Measurements from ENCODE around the gene ZNF407.

Gene ZNF407

DNA sequence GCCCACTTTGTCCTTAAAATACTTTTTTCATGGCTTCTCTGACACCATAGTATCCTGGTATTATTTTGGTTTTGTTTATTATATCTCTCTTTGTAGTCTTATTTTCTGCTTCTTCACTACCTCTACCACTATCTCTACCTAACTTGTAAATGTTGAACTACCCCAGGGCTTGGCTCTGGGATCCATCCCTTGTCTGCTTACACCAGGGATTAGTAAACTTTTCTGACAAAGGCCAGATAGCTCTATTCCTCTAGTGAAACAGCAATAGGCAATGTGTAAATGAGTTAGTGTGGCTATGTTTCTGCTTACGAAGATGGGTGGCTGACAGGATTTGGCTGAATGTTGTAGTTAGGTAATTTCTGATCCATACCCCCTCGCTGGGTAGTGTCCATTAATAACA, 76.8 kb downstream of the ZNF407 start:
- Histone ChIP-seq H3K27ac (ENCODE audit: poor library complexity, severe bottlenecking) (no peak overlapping the region), H3K9me3 (ENCODE audit: severe bottlenecking) (peaks cover 5% of the 10 kb centered on the region), H3K4me3 (ENCODE audit: severe bottlenecking) (no peak overlapping the region), H3K4me1 (ENCODE audit: insufficient read depth, poor library complexity, severe bottlenecking) (no peaks in the 10 kb centered on the region), H3K36me3 (ENCODE audit: low read depth) (no peaks in the 10 kb centered on the region), H3K27me3 (ENCODE audit: insufficient read depth, poor library complexity, severe bottlenecking) (no peaks in the 10 kb centered on the region)
- DNase-seq (ENCODE audit: low spot score) (no peak), ATAC-seq (ENCODE audit: low read depth) (no peak)
- TF ChIP-seq, protein P1, sequence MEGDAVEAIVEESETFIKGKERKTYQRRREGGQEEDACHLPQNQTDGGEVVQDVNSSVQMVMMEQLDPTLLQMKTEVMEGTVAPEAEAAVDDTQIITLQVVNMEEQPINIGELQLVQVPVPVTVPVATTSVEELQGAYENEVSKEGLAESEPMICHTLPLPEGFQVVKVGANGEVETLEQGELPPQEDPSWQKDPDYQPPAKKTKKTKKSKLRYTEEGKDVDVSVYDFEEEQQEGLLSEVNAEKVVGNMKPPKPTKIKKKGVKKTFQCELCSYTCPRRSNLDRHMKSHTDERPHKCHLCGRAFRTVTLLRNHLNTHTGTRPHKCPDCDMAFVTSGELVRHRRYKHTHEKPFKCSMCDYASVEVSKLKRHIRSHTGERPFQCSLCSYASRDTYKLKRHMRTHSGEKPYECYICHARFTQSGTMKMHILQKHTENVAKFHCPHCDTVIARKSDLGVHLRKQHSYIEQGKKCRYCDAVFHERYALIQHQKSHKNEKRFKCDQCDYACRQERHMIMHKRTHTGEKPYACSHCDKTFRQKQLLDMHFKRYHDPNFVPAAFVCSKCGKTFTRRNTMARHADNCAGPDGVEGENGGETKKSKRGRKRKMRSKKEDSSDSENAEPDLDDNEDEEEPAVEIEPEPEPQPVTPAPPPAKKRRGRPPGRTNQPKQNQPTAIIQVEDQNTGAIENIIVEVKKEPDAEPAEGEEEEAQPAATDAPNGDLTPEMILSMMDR (IDR thresholded peaks at IDR 0.05; ENCODE audit: poor library complexity, severe bottlenecking): no peak

DNA sequence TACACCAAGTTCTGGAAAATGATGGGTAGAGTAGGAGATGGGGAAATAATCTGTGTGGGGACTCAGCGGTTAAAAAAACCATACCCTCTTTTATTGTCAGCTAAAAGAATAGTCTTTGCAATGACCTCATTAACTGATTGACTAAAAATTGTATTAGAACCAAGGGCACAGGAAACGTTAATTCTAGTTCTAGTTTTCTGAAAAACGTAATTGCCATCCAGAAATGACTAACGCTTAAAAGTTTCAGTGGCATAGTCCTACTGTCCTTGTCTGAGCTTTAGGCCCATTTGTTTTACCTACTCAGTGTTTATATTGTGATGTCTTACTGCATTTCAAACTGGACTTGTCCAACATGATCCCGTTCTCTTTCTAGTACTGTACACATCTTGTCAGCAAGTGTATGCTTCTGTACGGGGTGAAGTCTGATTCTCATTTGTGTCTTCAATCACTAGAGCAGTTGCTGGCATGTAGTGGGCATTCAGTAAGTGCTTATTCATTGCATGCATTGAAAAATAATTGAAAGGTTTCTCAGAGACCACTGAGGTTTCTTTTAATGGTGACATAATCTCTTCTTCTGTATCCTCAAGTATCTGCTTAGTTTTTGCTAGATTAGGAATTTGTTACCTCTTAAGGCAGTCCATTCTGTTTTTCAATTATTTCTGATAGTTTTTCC, 81.5 kb downstream of the ZNF407 start:
- TF ChIP-seq, protein P1 (IDR thresholded peaks at IDR 0.05; ENCODE audit: poor library complexity, severe bottlenecking): no peak
- DNase-seq (ENCODE audit: low spot score): no peak
- no peaks in the 10 kb centered on the region for H3K27me3 ChIP-seq (ENCODE audit: insufficient read depth, poor library complexity, severe bottlenecking)

DNA sequence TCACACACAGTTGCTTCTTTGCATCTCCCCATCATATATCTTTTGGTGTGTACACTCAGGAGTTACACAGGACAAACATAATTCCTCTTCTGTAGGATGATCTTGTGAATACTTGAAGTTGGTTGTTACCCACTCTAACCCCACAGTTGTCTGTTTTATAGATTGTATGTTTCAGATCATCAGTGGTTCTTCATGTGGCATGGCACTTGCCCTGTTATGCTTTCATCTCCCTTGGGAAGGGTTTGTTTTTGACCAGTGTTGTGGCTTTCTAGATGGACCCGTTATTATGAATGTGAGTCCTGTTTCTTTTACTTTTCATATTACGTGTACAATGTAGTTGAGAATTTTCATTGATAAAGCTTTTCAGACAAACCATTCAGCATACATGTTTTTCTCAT, 82.0 kb downstream of the ZNF407 start:
- H3K27me3 ChIP-seq (ENCODE audit: insufficient read depth, poor library complexity, severe bottlenecking): no peaks in the 10 kb centered on the region
- no peak overlapping the region for H3K27ac ChIP-seq (ENCODE audit: poor library complexity, severe bottlenecking)

More for the DNA sequence above, 81.5 kb downstream of the ZNF407 start:
- Histone ChIP-seq H3K27ac (ENCODE audit: poor library complexity, severe bottlenecking) (no peak overlapping the region), H3K36me3 (ENCODE audit: low read depth) (no peaks in the 10 kb centered on the region), H3K9me3 (ENCODE audit: severe bottlenecking) (peaks cover 5% of the 10 kb centered on the region), H3K4me3 (ENCODE audit: severe bottlenecking) (no peak overlapping the region), H3K4me1 (ENCODE audit: insufficient read depth, poor library complexity, severe bottlenecking) (peaks cover 12% of the 10 kb centered on the region)
- ATAC-seq (ENCODE audit: low read depth): no peak

DNA sequence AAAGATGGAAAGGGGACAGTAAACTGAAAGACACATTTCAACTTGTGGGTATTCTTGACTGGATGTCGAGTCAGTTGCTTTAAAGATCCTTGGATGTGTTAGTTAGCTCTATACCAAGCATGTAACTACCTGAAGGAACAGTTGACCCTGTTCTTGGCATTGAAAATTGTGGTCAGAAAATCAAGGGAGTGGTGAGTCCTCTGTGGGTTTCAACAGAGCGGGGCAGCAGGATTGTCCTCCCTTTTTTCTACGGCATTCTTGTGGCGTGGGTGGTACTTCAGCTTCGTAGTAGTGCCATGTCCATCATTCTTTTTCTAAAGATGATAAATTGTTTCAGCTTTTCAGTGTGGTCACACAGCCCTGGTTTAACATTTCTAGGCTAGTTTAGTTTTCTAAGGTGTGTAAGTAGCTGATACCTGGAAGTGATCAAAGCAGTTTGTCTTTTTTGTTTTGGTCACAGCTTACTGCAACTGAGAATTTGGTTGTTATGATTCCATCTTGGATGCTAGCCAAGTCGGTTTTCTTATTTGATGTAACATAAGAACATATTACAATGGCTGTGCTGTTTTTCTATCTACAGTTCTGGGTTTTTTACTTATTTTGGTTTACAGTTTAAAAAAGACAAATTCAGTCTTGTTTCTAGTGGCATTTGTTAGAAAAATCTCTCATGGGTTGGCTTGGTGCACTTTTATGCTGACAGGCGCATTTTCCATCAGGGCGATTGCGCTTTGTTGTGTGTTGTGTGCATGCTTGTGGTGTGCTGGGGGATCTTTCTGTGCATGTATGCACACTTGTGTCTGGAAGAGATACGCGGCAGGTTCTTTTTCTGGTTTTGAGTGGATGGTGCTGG, 84.7 kb downstream of the ZNF407 start:
- Histone ChIP-seq H3K4me3 (ENCODE audit: severe bottlenecking) (no peak overlapping the region), H3K36me3 (ENCODE audit: low read depth) (no peaks in the 10 kb centered on the region), H3K27me3 (ENCODE audit: insufficient read depth, poor library complexity, severe bottlenecking) (no peaks in the 10 kb centered on the region), H3K27ac (ENCODE audit: poor library complexity, severe bottlenecking) (no peak overlapping the region), H3K4me1 (ENCODE audit: insufficient read depth, poor library complexity, severe bottlenecking) (peaks cover 12% of the 10 kb centered on the region), H3K9me3 (ENCODE audit: severe bottlenecking) (peaks cover under 1% of the 10 kb centered on the region)
- ATAC-seq (ENCODE audit: low read depth): peak; percentile 31; the same call in 2 of the 3 replicates
- TF ChIP-seq, protein P1 (IDR thresholded peaks at IDR 0.05; ENCODE audit: poor library complexity, severe bottlenecking): no peak
- no peak for DNase-seq (ENCODE audit: low spot score)

More for the DNA sequence above, 82.0 kb downstream of the ZNF407 start:
- TF ChIP-seq, protein P1 (IDR thresholded peaks at IDR 0.05; ENCODE audit: poor library complexity, severe bottlenecking): no peak
- no peak for DNase-seq (ENCODE audit: low spot score)
- no peak for ATAC-seq (ENCODE audit: low read depth)
- Histone ChIP-seq H3K4me3 (ENCODE audit: severe bottlenecking) (no peak overlapping the region), H3K4me1 (ENCODE audit: insufficient read depth, poor library complexity, severe bottlenecking) (peaks cover 12% of the 10 kb centered on the region), H3K36me3 (ENCODE audit: low read depth) (no peaks in the 10 kb centered on the region), H3K9me3 (ENCODE audit: severe bottlenecking) (peaks cover 5% of the 10 kb centered on the region)

DNA sequence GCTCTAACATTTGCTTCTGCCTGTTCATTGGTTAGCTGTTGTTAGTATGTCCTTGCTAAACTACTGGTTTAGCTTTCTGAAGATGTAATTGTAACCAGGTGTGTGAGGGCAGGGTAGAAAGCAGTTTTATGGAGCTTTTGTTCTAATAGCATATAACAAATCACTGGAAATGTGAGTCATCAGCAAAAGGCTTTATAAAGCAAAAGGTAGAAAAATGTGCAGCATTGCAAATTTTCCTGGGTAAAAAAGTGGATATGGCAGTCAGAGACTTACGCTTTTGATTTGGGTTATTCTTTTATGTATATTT, 85.3 kb downstream of the ZNF407 start:
- peaks cover 12% of the 10 kb centered on the region for H3K4me1 ChIP-seq (ENCODE audit: insufficient read depth, poor library complexity, severe bottlenecking)
- ATAC-seq (ENCODE audit: low read depth): peak; percentile 64
- H3K36me3 ChIP-seq (ENCODE audit: low read depth): no peaks in the 10 kb centered on the region
- H3K27me3 ChIP-seq (ENCODE audit: insufficient read depth, poor library complexity, severe bottlenecking): no peaks in the 10 kb centered on the region
- no peak for DNase-seq (ENCODE audit: low spot score)
- TF ChIP-seq, protein P1 (IDR thresholded peaks at IDR 0.05; ENCODE audit: poor library complexity, severe bottlenecking): no peak
- no peak overlapping the region for H3K4me3 ChIP-seq (ENCODE audit: severe bottlenecking)
- H3K9me3 ChIP-seq (ENCODE audit: severe bottlenecking): no peaks in the 10 kb centered on the region
- H3K27ac ChIP-seq (ENCODE audit: poor library complexity, severe bottlenecking): no peak overlapping the region

Measured in RWPE2 (cell line).